K562 (cell line): ENCODE measurements around the gene MAPK8IP1. TPM values are rescaled to one million over a fixed set of nuclear protein-coding genes. Genes with fewer than 3 reads are reported as not detected.

Experiments
- CHD4 ChIP-seq: fragments of 200-600 bp; sonication (generic); IDR thresholded peaks from 3 replicates; pipeline ENCODE4 v1.6.1; 2012; ENCODE audit warnings: low read depth, mild to moderate bottlenecking, mixed read lengths, low read length, inconsistent platforms; ENCODE audit not compliant: insufficient read depth, insufficient replicate concordance, poor library complexity, severe bottlenecking
- CREB1 ChIP-seq, 2 experiments: sonication (generic) in 1 of 2; formaldehyde crosslinking in 1 of 2; IDR thresholded peaks; 2 replicates each; pipeline versions ENCODE4 v1.6.1 to v1.8.0; 2012 to 2022; ENCODE audit warnings: inconsistent platforms in 1 of 2, mild to moderate bottlenecking in 1 of 2, missing genetic modification reagents in 1 of 2, moderate library complexity in 1 of 2
- NR3C1 ChIP-seq: sonication (generic); formaldehyde crosslinking; IDR thresholded peaks from 2 replicates; pipeline ENCODE4 v1.8.1; 2022; ENCODE audit warnings: missing genetic modification reagents
- PHF8 ChIP-seq: fragments of 200-600 bp; sonication (generic); IDR thresholded peaks from 2 replicates; pipeline ENCODE4 v1.6.1; 2012; ENCODE audit warnings: mixed run types, mild to moderate bottlenecking, inconsistent platforms, low read length, moderate library complexity, borderline replicate concordance
- SPI1 ChIP-seq: IDR thresholded peaks from 2 replicates; pipeline ENCODE4 v1.6.1; 2011; ENCODE audit warnings: low read depth, low read length, control low read depth, borderline replicate concordance
- TEAD1 ChIP-seq, 2 experiments: fragments of 450-650 bp in 1 of 2; sonication (generic) in 1 of 2; formaldehyde crosslinking; IDR thresholded peaks; 2 replicates each; pipeline versions ENCODE4 v1.4.0 to v1.8.0; 2020 to 2022; ENCODE audit warnings: mild to moderate bottlenecking in 2 of 2, missing genetic modification reagents in 1 of 2
- ZNF165 ChIP-seq: fragments of 250-450 bp; sonication (Bioruptor Pico); IDR thresholded peaks from 2 replicates; pipeline ENCODE4 v1.4.0; 2020; ENCODE audit warnings: borderline replicate concordance
- ZNF174 ChIP-seq: fragments of 250-450 bp; sonication (Bioruptor Pico); IDR thresholded peaks from 2 replicates; pipeline ENCODE4 v1.4.0; 2020; ENCODE audit warnings: mild to moderate bottlenecking
- polyA plus RNA-seq, 8 experiments: library from polyadenylated mRNA; depleted of rRNA in 4 of 8; stranded (reverse) in 5 of 8; unstranded in 3 of 8; fragments of >200 nt; fragmentation: Nextera tagmentation in 2 of 8; fragmentation: Illumina TruSeq in 1 of 8; extraction: Ambion mirVana in 2 of 8; extraction: Trizol in 1 of 8; gene quantifications; 2 replicates each; pipeline versions ENCODE4 v1.2.1 to v1.2.3, GENCODE V29; 2011 to 2014; ENCODE audit warnings: inconsistent platforms in 1 of 8, missing spikeins in 1 of 8
- total RNA-seq, 7 experiments: library from RNA; depleted of rRNA in 6 of 7; stranded (reverse); fragments of >200 nt in 6 of 7; fragmentation: Illumina TruSeq in 2 of 7; extraction: Trizol in 2 of 7; gene quantifications; 2 replicates each; pipeline versions ENCODE4 v1.2.1 to v1.2.3, GENCODE V29; 2011 to 2021; ENCODE audit warnings: low replicate concordance in 1 of 7
- TF ChIP-seq, protein P1 (sequence below): sonication (generic); formaldehyde crosslinking; IDR thresholded peaks from 2 replicates; pipeline ENCODE4 v1.8.0; 2022; ENCODE audit warnings: mild to moderate bottlenecking, low read depth, missing genetic modification reagents
- TF ChIP-seq, protein P2 (sequence below): fragments of 250-450 bp; sonication (Bioruptor Pico); IDR thresholded peaks from 2 replicates; pipeline ENCODE4 v1.5.1; 2021; ENCODE audit warnings: mild to moderate bottlenecking

MAPK8IP1 gene
- total and polyA plus RNA-seq, 9 of the 15 experiments (the other 6 are each of a cell fraction or from before 2014, with no cell fraction given): 0.13 to 6.9 (median 2.5) TPM

DNA sequence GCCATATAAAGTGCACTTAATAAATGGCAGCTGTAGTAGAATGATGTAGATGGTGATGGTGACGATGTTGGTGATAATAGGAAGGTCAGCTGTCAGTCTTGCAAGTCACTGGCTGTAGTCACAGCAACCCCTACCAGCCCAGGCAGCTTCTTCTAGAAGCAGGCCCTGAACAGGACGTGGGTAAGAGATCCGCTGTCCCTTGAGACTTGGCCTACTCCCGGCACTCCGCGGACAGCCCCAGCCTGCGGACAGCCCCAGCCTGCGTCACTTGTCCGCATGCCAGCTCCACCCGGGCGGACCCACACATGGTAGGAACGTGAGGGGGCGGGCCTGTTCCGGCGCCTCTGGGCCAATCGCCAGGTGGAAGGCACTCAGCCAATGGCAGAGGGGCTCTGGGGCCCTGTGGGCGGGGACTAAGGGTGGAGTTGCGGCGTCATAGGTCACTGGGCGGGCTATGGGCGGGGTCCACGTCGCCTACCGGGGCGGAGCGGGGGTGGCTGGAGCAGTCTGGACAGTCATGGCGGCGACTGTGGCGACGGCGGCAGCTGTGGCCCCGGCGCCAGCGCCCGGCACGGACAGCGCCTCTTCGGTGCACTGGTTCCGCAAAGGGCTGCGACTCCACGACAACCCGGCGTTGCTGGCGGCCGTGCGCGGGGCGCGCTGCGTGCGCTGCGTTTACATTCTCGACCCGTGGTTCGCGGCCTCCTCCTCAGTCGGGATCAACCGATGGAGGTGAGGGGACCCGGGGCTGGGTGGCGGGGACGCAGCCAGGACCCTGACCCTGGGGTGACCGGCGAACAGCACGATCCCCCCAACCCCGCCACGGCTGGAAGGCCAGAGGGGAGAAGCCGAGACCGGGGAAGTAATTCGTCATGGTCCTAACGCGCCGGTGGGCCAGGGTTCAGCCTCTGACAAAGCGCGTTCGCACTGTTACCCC lies 38.2 kb upstream of the MAPK8IP1 start, which contains the start of gene CRY2 (continued):
- TF ChIP-seq NR3C1: peak; percentile 22
- no peak for TF ChIP-seq SPI1
- TF ChIP-seq, protein P1, sequence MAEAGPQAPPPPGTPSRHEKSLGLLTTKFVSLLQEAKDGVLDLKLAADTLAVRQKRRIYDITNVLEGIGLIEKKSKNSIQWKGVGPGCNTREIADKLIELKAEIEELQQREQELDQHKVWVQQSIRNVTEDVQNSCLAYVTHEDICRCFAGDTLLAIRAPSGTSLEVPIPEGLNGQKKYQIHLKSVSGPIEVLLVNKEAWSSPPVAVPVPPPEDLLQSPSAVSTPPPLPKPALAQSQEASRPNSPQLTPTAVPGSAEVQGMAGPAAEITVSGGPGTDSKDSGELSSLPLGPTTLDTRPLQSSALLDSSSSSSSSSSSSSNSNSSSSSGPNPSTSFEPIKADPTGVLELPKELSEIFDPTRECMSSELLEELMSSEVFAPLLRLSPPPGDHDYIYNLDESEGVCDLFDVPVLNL: peak; percentile 74
- no peak for TF ChIP-seq ZNF174 (CRISPR knock-in tag)
- peak; percentile 81 for TF ChIP-seq CREB1 (IDR thresholded peaks at IDR 0.05)
- TF ChIP-seq CREB1 (CRISPR knock-in tag; IDR thresholded peaks at IDR 0.05): peak; percentile 89
- TF ChIP-seq CHD4: no peak
- peak in 1 of 2 experiments; percentile 94; a peak in 2 of 4 replicates for TF ChIP-seq TEAD1 (CRISPR knock-in tag; IDR thresholded peaks at IDR 0.05)
- TF ChIP-seq PHF8: peak; percentile 94; the same call in 1 of the 2 replicates
- TF ChIP-seq ZNF165 (CRISPR knock-in tag): no peak
- TF ChIP-seq, protein P2, sequence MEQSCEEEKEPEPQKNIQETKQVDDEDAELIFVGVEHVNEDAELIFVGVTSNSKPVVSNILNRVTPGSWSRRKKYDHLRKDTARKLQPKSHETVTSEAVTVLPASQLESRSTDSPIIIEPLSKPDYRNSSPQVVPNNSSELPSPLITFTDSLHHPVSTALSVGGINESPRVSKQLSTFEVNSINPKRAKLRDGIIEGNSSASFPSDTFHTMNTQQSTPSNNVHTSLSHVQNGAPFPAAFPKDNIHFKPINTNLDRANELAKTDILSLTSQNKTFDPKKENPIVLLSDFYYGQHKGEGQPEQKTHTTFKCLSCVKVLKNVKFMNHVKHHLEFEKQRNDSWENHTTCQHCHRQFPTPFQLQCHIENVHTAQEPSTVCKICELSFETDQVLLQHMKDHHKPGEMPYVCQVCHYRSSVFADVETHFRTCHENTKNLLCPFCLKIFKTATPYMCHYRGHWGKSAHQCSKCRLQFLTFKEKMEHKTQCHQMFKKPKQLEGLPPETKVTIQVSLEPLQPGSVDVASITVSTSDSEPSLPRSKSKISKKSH: no peak
